Activated naive CD4-positive, alpha-beta T cell treated with anti-CD3 and anti-CD28 coated beads, Interleukin-2, amount 10 ng/mL, durations not matched to agents 7 days and 5 days (primary cell): Measurements from ENCODE around the gene WDR7.

Source experiments
- CTCF ChIA-PET: fragments of 350-600 bp; sonication (Branson Sonifier 250); formaldehyde crosslinking; loops from one replicate; lab custom pipeline; 2021; ENCODE audit warnings: antibody characterized with exemption; lab: Charles Lee
- DNase-seq: peaks from one replicate; pipeline ENCODE4 v3.0.0-alpha.2; 2020
- H3K27ac Mint-ChIP-seq: one replicate; pipeline ENCODE4 v1.8.0; 2021; ENCODE audit warnings: mild to moderate bottlenecking, moderate library complexity, mixed read lengths
- H3K27me3 Mint-ChIP-seq: one replicate; pipeline ENCODE4 v1.8.0; 2021; ENCODE audit warnings: mild to moderate bottlenecking, mixed read lengths
- H3K36me3 Mint-ChIP-seq: one replicate; pipeline ENCODE4 v1.8.0; 2021; ENCODE audit warnings: mixed read lengths
- H3K4me1 Mint-ChIP-seq: one replicate; pipeline ENCODE4 v1.8.0; 2021; ENCODE audit warnings: mixed read lengths
- H3K4me3 Mint-ChIP-seq: one replicate; pipeline ENCODE4 v1.8.0; 2021; ENCODE audit warnings: mild to moderate bottlenecking, moderate library complexity, mixed read lengths
- H3K9me3 Mint-ChIP-seq: one replicate; pipeline ENCODE4 v1.8.0; 2021; ENCODE audit warnings: mixed read lengths

Gene WDR7

GRCh38 chr18:56721031-56721430 is 69.9 kb downstream of the WDR7 start:
- Mint-ChIP-seq H3K27ac (no peak overlapping the region), H3K9me3 (no peaks in the 10 kb centered on the region), H3K4me3 (no peak overlapping the region), H3K36me3 (peaks cover 31% of the 10 kb centered on the region), H3K27me3 (no peaks in the 10 kb centered on the region), H3K4me1 (peaks cover 11% of the 10 kb centered on the region)
- no peak for DNase-seq
- CTCF ChIA-PET = no interaction called here

GRCh38 chr18:56721491-56721890 is 70.3 kb downstream of the WDR7 start:
- CTCF ChIA-PET = no interaction called here
- DNase-seq = no peak
- Mint-ChIP-seq H3K4me1 (peaks cover 8% of the 10 kb centered on the region), H3K4me3 (no peak overlapping the region), H3K36me3 (peaks cover 31% of the 10 kb centered on the region), H3K27me3 (no peaks in the 10 kb centered on the region), H3K9me3 (no peaks in the 10 kb centered on the region), H3K27ac (no peak overlapping the region)

GRCh38 chr18:56722518-56722917 is 71.4 kb downstream of the WDR7 start:
- no peak for DNase-seq
- CTCF ChIA-PET = no interaction called here
- Mint-ChIP-seq H3K9me3 (no peaks in the 10 kb centered on the region), H3K4me1 (no peaks in the 10 kb centered on the region), H3K36me3 (peaks cover 34% of the 10 kb centered on the region), H3K4me3 (no peak overlapping the region), H3K27me3 (no peaks in the 10 kb centered on the region), H3K27ac (no peak overlapping the region)

GRCh38 chr18:56723068-56723467 is 71.9 kb downstream of the WDR7 start:
- H3K9me3 Mint-ChIP-seq = no peaks in the 10 kb centered on the region
- H3K4me1 Mint-ChIP-seq = no peaks in the 10 kb centered on the region
- no peak overlapping the region for H3K4me3 Mint-ChIP-seq
- no peaks in the 10 kb centered on the region for H3K27me3 Mint-ChIP-seq
- CTCF ChIA-PET = interaction anchor here (0.6 kb wide), 1 partner anchor 21 kb away, joined by 3 read pairs; no protein-coding TSS in a partner anchor
- no peak for DNase-seq
- H3K27ac Mint-ChIP-seq = no peak overlapping the region
- H3K36me3 Mint-ChIP-seq = peaks cover 38% of the 10 kb centered on the region

GRCh38 chr18:56723706-56724105 is 72.5 kb downstream of the WDR7 start:
- H3K4me1 Mint-ChIP-seq = no peaks in the 10 kb centered on the region
- DNase-seq = no peak
- H3K4me3 Mint-ChIP-seq = no peak overlapping the region
- CTCF ChIA-PET = interaction anchor here (0.6 kb wide), 1 partner anchor 21 kb away, joined by 3 read pairs; no protein-coding TSS in a partner anchor
- H3K36me3 Mint-ChIP-seq = peaks cover 41% of the 10 kb centered on the region
- no peak overlapping the region for H3K27ac Mint-ChIP-seq
- H3K27me3 Mint-ChIP-seq = no peaks in the 10 kb centered on the region
- H3K9me3 Mint-ChIP-seq = no peaks in the 10 kb centered on the region

GRCh38 chr18:56726906-56727305 is 75.7 kb downstream of the WDR7 start:
- DNase-seq = no peak
- Mint-ChIP-seq H3K36me3 (peaks cover 40% of the 10 kb centered on the region), H3K27ac (no peak overlapping the region), H3K9me3 (no peaks in the 10 kb centered on the region), H3K4me3 (no peak overlapping the region), H3K27me3 (no peaks in the 10 kb centered on the region), H3K4me1 (no peaks in the 10 kb centered on the region)
- CTCF ChIA-PET = no interaction called here

GRCh38 chr18:56727399-56727798 is 76.2 kb downstream of the WDR7 start:
- CTCF ChIA-PET = no interaction called here
- Mint-ChIP-seq H3K9me3 (no peaks in the 10 kb centered on the region), H3K4me3 (no peak overlapping the region), H3K27ac (no peak overlapping the region), H3K4me1 (no peaks in the 10 kb centered on the region), H3K36me3 (peaks cover 37% of the 10 kb centered on the region), H3K27me3 (no peaks in the 10 kb centered on the region)
- DNase-seq = no peak

- no peak for DNase-seq
- H3K27ac Mint-ChIP-seq = no peak overlapping the region
- no peaks in the 10 kb centered on the region for H3K9me3 Mint-ChIP-seq
- CTCF ChIA-PET = no interaction called here
- H3K36me3 Mint-ChIP-seq = peaks cover 28% of the 10 kb centered on the region
- H3K4me3 Mint-ChIP-seq = no peak overlapping the region
- H3K27me3 Mint-ChIP-seq = no peaks in the 10 kb centered on the region
- no peaks in the 10 kb centered on the region for H3K4me1 Mint-ChIP-seq
These were observed 77.6 kb downstream of the WDR7 start for GRCh38 chr18:56728741-56729140.

GRCh38 chr18:56738184-56738583 is 87.0 kb downstream of the WDR7 start:
- no peak overlapping the region for H3K27ac Mint-ChIP-seq
- H3K27me3 Mint-ChIP-seq = no peaks in the 10 kb centered on the region
- no peaks in the 10 kb centered on the region for H3K9me3 Mint-ChIP-seq
- CTCF ChIA-PET = no interaction called here
- no peak overlapping the region for H3K4me3 Mint-ChIP-seq
- no peaks in the 10 kb centered on the region for H3K4me1 Mint-ChIP-seq
- DNase-seq = no peak
- H3K36me3 Mint-ChIP-seq = peaks cover 2% of the 10 kb centered on the region

- no peaks in the 10 kb centered on the region for H3K4me1 Mint-ChIP-seq
These were observed 88.6 kb downstream of the WDR7 start for GRCh38 chr18:56739731-56740130.

GRCh38 chr18:56740645-56741044 is 89.5 kb downstream of the WDR7 start:
- Mint-ChIP-seq H3K36me3 (no peaks in the 10 kb centered on the region), H3K27me3 (no peaks in the 10 kb centered on the region), H3K4me1 (no peaks in the 10 kb centered on the region), H3K9me3 (no peaks in the 10 kb centered on the region), H3K4me3 (no peak overlapping the region), H3K27ac (no peak overlapping the region)
- no peak for DNase-seq
- CTCF ChIA-PET = no interaction called here

More at GRCh38 chr18:56739731-56740130, 88.6 kb downstream of the WDR7 start:
- DNase-seq = no peak
- CTCF ChIA-PET = interaction anchor here (0.7 kb wide), 2 partner anchors 40 to 155 kb away, joined by 3 read pairs; no protein-coding TSS in a partner anchor
- Mint-ChIP-seq H3K9me3 (no peaks in the 10 kb centered on the region), H3K4me3 (no peak overlapping the region), H3K36me3 (no peaks in the 10 kb centered on the region), H3K27ac (no peak overlapping the region), H3K27me3 (no peaks in the 10 kb centered on the region)

GRCh38 chr18:56741685-56742084 is 90.5 kb downstream of the WDR7 start:
- H3K9me3 Mint-ChIP-seq = no peaks in the 10 kb centered on the region
- H3K27me3 Mint-ChIP-seq = no peaks in the 10 kb centered on the region
- CTCF ChIA-PET = no interaction called here
- H3K4me3 Mint-ChIP-seq = no peak overlapping the region
- peaks cover 6% of the 10 kb centered on the region for H3K4me1 Mint-ChIP-seq
- no peak overlapping the region for H3K27ac Mint-ChIP-seq
- H3K36me3 Mint-ChIP-seq = no peaks in the 10 kb centered on the region
- DNase-seq = no peak

- Mint-ChIP-seq H3K27ac (no peak overlapping the region), H3K9me3 (no peaks in the 10 kb centered on the region), H3K4me1 (peaks cover 13% of the 10 kb centered on the region), H3K36me3 (no peaks in the 10 kb centered on the region), H3K27me3 (no peaks in the 10 kb centered on the region), H3K4me3 (no peak overlapping the region)
- CTCF ChIA-PET = no interaction called here
- DNase-seq = no peak
These were observed 92.0 kb downstream of the WDR7 start for GRCh38 chr18:56743115-56743514.

- H3K36me3 Mint-ChIP-seq = no peaks in the 10 kb centered on the region
- H3K27me3 Mint-ChIP-seq = no peaks in the 10 kb centered on the region
- no peak for DNase-seq
- H3K4me1 Mint-ChIP-seq = peaks cover 13% of the 10 kb centered on the region
- no peaks in the 10 kb centered on the region for H3K9me3 Mint-ChIP-seq
- no peak overlapping the region for H3K4me3 Mint-ChIP-seq
- H3K27ac Mint-ChIP-seq = peak overlapping the region; percentile 26
- CTCF ChIA-PET = interaction anchor here (0.6 to 1.2 kb wide), 4 partner anchors 37 to 815 kb away, joined by 3 to 4 read pairs (median 3); no protein-coding TSS in a partner anchor
These were observed 96.0 kb downstream of the WDR7 start for GRCh38 chr18:56747032-56747658.

GRCh38 chr18:56747857-56748256 is 96.7 kb downstream of the WDR7 start:
- Mint-ChIP-seq H3K4me1 (peaks cover 13% of the 10 kb centered on the region), H3K27me3 (no peaks in the 10 kb centered on the region), H3K9me3 (no peaks in the 10 kb centered on the region), H3K27ac (no peak overlapping the region), H3K4me3 (no peak overlapping the region), H3K36me3 (no peaks in the 10 kb centered on the region)
- CTCF ChIA-PET = interaction anchor here (1.2 kb wide), 2 partner anchors 200 to 815 kb away, joined by 3 to 4 read pairs; no protein-coding TSS in a partner anchor
- DNase-seq = no peak
